ELR (cell line): ENCODE results near the gene ABHD2.
"Not testable (repeated sequence)": the region's sequence is repeated elsewhere in the genome, so short reads cannot be mapped to it uniquely, and the experiment has no call there.

Experiments
- DNase-seq: peaks from one replicate; pipeline ENCODE4 v3.0.0-alpha.2; 2015; ENCODE audit warnings: low read depth

Gene ABHD2

DNA sequence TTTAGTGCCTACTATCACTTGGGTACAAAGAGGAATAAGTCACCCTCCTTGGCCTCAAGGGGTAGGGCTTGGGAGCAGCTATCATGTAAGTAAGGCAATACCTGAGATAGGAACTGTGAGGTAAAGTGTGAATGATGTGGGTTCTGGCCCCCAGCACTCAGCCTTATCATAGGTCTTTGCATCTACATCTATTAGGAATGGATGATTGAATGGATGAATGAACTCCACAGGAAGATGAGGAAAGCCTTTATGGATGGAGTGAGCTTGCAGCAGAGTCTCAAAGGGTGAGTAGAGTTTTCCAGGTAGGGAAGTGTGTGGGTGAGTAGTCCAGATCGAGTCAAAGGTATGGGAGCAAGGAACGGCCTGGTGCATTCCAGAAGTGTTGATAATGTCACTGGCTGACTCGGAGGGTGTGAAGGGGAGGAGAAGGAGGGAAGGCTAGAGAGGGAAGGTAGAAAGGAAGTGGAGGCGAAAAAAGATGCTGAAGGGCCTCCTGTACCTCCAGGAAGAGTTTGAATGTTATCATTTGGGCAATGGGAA, 13.1 kb upstream of the ABHD2 start:
- no peak for DNase-seq

DNA sequence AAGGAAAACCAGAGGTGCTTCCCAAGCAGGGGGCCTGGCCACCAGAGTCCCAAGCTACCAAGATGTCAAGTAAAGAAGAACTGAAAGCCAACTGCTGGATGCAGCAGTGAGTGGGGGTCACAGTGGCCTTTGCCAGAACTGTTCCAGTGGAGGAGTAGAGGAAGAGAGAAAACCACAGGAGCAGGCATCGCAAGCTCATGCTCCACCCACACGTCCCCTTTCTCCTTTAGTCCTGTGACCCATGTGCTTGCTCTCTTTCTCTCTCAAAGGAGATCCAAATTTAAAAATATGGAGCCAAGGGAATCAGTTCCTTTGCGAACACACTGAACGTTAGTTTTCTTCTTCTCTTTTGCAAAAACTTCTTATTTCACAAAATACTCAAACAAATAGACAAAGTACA, 12.4 kb upstream of the ABHD2 start:
- DNase-seq: no peak

DNA sequence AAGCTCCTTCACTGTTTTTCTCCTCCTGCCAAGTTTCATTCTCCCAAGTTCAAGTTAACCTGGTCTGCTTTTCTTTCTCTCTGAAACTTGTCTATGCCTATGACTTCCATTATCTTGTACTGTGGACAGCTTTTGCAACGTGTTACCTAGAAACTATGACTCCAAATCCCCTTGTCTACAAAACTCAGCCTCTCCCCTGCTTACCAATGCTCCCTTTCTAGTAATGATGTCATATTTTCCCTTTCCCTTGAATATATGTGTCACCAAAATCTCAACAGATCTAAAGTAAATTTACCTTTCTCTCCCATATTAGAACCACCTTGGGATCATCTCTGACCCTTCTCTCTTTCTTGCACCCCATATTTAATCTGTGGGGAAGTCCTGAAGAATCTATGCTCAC, 10.5 kb upstream of the ABHD2 start:
- no peak for DNase-seq

DNA sequence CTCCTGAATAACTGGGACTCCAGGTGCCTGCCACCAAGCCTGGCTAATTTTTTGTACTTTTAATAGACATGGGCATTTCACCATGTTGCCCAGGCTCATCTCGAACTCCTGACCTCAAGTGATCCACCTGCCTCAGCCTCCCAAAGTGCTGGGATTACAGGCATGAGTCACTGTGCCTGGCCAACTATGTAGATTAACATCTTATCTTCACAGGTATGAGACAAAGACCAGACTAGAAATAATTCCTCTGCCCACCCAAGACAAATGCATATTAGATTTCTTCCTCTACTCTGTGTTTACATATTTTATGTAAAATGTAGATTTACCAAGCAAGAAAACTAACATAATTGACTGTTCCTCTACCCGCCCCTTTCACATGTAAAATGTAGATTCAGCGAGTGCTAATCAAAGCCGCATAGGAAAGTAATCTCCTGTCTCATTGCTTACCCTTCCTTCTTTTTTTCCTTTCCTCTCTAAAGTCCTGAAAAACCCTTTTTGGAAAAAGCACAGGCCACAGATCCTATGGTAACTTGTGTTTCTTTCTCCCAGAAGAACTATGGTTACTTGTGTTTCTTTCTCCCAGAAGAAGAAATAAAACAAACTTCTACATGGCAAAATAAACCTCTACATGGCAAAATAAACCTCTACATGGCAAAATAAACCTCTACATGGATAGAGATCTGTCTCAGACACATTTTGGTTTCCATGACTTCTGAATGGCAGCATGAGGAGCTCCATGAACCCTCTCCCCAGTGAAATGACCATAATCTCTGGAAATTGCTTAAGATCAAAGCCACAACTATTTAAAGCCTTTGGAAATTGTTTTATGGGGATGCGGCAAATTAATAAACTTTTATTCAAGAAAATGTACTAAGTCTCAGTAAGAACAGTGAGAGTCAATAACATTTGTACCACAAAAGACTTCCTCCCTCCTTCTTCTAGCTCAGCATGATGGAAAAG, 9.1 kb upstream of the ABHD2 start:
- DNase-seq: no peak

DNA sequence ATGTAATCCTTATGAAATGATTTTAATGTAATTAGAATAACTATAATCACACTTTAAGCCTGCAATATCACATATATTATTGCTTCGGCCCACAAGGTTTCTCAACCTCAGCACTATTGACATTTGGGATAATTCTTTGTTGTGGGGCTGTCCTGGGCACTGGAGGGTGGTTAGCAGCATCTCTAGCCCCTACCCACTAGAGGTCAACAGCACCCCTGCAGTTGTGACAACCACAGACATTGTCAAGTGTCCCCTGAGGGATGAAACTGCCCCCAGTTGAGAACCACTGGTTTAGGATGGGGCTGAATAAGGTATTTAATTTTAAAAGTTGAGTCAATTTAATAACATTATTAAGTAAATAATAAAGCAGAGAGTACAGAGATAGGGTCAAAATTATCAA, 6.4 kb upstream of the ABHD2 start:
- no peak for DNase-seq

DNA sequence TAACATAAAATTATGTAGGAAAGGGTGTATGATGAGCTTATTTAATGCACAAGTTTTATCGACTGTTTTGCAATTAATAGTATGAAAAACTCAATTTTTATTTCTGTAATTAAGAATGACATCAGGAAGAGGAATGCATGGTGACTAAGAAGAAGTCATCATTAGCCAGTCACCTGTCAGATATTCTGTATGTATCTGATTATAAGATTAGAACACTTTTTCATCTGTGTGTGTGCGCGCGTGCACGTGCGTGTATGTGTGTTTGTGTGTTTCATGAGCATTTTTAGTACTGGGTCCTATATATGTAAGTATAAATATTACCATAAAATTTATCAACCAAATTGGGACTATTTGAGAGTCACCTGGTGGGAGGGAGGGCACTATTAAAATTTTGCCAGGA, 5.0 kb upstream of the ABHD2 start:
- peak; percentile 49 for DNase-seq

DNA sequence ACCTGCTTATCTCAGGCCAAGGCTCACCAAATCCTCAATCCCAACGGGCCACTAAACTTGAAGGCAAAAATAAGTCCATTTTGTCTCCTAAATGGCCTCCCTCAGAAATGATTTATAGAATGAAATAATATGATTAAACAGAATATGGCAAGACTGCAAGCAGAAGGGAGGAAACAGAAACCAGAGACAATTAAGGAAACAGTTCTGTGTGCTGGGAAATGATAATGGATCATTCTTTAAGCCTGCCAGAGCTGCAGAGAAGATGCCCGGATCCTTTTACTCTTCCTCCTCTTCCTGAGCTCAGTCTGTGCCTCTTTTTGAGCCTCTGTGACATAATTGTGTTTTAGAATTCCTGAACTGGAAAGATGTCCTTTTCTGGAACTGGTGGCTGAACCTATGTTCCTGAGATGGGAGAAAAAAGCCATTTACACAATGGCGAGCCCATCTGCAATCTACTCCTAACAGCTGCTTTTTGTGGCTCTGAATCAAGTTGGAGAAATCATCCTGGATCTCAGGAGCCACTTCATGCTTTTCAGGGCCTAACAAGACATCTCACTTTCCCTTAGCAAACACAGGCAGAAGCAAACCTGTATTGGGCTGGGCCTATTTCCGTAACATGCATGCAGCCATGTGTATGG, 2.8 kb upstream of the ABHD2 start:
- DNase-seq: no peak

DNA sequence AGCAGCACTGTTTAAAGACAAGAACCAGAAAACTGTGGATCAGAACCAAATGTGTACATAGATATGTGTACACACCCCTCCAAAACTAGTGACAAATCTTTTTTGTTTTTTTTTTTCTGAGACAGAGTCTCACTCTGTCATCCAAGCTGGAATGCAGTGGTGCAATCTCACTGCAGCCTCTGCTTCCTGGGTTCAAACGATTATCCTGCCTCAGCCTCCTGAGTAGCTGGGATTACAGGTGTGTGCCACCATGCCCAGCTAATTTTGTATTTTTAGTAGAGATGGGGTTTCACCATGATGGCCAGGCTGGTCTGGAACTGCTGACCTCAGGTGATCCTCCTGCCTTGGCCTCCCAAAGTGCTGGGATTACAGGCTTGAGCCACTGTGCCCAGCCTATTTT, 2.3 kb upstream of the ABHD2 start:
- peak; percentile 8 for DNase-seq

DNA sequence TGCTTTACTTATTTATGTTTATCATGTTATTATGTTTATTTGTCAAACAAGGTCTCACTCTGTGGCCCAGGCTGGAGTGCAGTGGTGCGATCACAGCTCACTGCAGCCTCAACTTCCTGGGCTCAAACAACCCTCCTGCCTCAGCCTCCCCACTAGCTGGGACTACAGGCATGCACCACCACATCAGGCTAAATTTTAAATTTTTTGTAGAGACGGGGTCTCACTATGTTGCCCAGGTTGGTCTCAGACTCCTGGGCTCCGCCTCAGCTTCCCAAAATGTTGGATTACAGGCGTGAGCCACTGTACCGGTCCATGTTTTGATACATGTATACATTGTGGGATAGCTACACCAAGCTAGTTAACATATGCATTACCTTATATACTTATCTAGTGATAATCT, 1.9 kb upstream of the ABHD2 start:
- DNase-seq: not testable (repeated sequence)

DNA sequence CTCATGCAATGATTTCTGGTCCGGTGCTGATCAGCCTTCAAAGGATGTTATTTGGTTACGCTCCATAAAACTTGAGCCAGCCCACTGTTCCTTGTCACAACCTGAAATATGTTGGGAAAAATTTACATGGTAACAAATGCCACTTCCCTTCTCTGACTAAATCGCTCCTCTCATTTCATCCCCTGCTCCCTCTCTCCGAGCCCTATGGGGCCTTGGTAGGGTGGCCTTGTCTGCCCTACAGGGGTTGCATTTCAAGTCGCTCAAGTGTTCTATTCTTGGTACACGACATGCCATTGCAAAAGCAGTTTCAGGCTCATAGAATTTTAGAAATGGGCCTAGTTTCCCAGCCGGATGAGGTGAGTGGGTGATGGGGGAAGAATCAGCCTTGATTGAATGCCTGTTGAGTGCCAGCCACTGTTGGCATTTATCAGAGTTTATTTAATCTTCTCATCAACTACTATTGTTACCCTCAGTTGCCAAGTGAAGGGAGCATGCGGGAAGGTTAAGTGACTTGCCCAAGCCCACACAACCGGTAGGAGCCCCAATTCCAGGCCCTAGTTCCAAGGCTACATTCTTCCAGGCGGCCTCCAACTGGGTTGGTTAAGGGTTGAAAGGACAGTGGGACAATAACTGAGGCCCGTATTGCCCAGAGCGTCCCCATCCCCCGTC, 961 bp upstream of the ABHD2 start:
- DNase-seq: no peak

DNA sequence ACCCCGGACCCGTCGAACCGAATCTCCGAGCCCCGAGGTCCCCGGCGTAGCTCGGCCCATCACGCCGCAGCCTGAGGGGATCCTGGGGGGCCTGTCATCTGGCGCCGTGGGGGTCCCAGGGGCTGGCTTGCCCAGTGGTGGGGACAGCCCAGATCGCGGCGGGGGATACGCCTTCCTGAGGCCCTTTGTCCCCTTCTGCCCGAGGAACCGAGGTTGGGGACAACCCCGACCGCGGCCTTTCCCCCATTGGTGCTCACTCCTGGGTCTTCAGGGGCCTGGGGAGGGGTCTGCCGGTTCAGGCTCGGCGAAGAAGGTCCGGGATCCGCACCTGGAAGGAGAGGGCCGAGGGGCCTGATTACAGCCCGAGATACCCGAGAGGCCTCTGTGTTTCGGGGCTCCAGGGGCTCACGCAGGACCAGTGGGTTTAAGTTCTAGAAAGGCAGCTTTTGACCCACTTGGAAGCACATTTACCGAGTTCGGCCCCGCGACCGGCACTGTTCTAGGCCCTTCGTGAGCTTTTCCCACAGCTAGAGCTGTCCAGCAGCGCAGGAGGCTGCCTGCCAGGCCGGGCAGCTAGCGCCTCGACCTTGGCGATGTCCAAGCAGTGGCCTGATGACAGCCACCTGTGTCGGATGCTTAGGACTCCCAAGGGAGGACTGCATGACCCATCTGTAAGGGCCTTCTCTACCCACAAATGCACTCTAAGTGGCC, 504 bp downstream of the ABHD2 start:
- DNase-seq: peak; percentile 34

DNA sequence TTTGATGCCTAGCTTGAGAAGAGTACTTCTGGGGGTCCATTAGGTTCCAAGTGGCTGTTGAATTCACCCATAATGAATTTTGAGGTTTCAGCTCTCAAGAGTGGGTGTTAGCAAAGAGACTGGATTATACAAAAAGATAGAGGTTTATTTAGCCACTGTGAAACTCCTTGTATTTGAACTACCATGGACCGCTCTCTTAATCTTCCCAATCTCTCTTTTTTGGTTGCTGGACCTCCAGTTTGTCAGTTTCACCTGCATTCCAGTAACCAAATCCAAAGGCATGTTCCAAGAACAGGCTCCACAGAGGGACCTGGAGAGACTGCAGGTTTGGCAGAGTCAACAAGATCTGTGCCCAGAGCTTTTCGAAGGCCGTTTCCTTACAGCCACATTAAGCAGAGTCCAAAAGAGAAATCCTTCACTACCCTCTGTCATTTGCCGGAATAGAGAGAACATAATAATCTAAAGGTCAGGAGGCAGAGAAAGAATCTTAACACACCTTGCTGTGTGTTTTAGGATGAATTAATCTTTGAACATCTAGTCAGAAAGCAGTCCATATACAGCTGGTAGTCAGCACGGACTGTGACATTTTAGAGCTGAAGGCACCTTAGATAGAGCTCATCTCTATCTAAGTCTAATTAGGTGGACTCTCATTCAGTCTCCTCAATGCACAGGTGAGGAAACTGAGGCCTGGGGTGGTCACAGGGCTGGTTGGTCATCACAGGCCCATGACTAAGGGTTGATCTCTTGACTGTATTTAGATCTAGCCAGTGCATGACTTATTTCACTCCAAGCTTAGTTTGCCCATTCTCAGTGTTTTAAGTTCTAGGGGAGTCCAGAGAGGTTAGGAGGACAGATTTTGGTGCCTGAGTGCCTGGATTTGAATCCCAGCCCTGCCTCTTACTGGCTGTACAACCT, 1.3 kb downstream of the ABHD2 start:
- peak; percentile 27 for DNase-seq

DNA sequence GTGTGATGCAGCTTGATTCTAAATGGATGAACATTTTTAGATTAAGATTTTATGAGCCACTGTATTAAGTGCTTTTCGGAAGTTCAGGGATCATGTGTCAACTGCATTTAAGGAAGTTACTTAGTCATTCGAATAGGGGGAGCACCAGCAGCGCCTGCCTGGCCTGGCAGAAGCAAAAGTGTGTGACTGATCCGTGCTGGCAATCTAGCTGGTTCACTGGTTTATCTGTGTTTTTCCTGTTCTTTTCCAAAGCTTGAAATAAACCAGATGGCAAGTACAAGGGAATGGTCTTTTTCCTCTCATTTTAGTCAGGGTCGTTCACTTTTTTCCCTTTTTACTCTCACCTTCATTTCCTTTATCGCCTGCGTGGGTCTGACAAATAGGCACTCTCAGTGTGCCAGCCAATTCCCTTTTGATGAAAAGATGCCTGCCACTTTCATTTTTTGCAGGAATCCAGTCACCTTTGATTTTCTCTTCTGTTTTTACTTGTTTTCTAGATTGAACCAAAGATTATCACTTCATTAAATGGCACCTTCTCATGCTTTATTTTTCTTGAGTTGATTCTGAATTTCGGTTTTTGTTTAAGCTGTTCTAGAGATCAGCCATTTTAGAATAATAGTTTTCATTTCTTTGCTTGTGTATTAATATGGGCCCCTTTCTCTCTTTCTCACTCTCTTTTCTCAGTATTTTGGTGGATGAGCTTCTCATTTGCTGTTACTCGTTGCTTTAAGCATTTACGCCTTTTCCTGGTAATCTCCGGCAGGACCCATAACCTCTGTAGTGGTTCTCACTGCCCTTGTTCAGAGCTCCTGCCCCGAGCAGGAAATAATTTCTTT, 2.8 kb downstream of the ABHD2 start:
- peak; percentile 81 for DNase-seq

DNA sequence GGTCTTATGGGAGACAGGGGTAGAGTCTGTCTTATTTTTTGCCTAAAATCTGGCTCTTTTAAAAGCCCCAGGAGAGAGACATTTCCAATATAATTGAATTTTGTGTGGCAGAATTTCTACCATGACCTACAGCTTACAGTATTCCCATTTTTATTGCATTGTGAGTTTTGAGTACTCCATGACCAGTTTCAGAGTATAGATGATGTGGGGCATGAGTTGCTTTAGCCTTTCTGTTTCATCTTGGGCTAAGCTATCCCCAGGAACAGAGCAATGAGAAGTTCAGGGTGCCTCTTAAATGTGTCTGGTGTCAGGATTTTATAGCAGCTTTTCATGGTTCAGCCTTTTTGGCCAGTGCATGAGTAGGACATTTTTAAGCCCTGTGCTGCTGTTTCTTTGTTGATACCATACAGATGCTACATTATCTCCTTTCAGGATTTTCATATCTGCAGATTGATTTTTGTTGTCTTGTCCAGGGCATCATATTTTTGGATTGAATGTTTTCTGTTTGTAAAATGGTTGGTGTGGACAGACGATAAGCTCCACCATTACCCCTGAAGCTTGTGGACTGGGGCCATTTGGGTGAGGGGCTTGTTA, 3.5 kb downstream of the ABHD2 start:
- DNase-seq: no peak

DNA sequence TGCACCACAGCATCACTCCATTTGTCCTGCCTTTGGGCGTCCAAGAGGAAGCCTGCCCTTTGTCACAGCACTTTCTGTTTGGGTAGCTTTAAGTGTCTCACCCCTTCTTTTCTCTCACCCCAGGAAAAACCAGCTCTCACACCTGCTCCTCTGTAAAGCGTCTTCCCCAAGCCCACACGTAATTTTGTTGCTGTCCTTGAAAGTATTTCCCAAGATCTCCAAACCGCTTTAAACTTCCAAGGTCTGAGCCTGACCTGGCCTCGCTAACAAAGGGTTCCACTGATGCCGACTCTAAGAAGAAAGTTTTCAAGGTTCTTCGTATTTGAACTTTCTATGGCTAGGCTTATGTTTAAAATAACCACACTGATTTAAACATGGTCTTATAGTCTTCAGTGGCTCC, 5.3 kb downstream of the ABHD2 start:
- DNase-seq: no peak

DNA sequence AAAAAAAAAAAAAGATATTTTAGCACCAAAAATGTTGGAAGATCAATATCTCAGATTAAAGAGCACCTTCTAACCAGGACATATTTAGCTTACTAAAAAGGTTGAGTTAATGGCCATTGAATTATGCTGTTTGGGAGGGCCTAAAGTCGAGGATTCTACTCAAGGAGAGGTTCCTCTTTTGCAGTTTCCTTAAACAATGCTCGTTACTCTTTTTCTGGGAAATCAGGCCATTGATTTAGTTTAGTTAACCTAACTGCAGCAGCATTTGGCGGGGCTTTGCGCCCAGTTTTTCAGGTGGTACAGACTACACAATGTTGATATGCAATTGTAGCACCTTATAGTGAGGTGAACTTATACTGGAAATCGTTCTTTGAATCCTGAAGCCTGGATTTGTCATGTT, 6.8 kb downstream of the ABHD2 start:
- DNase-seq: no peak

DNA sequence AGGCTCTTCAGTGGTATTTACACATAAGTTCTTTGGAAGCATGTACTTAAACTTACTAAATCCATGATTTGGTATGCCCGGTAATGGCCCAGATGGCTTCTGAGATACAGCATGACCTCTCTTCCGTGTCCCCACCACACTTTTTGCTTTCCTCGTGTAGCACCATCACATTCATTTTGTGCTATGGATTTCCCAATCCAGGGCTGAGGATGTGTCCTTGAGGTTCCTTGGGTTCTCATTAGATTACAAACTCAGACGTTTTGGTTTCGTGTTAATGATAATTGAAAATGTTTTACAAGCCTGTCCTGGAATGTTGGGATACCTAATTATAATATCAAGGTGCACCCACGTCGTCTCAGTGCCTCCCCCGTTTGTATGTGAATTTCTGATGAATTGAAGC, 7.3 kb downstream of the ABHD2 start:
- no peak for DNase-seq

DNA sequence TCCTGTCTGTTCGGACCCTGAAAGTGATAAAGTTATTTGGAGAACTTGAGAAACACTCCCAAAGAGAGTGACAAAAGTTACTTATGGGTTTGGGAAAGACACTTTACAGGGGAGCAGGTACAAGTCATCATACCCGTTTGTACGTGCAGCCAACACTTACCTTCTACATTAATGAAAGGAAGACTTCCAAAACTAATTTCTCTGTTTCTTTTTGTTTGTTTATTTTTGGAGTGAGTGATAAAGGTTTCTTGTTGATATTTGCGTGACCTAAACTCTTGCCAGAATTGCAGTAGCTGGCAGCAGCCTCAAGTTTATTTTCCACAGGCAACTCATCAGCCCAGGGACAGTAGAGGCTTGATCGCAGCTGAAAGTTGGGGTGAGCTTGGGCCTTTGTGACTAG, 8.4 kb downstream of the ABHD2 start:
- no peak for DNase-seq

DNA sequence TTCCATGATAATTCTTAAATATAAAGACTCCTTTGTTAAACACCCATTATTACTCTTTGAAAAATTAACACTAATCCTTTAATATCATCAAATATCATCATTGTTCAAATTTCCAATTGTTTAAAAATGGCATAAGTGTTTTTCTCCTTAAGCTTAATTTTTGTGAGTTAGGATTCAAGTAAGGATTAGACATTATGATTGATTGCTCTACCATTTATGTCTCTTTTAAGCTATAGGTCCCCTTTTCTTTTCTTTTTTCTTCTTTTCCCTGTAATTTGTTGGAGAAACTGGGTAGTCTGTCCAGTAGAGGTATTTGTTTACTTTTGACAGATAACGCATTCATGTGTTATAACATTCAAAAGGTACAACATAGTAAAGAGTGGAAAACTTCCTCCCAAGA, 9.1 kb downstream of the ABHD2 start:
- no peak for DNase-seq

DNA sequence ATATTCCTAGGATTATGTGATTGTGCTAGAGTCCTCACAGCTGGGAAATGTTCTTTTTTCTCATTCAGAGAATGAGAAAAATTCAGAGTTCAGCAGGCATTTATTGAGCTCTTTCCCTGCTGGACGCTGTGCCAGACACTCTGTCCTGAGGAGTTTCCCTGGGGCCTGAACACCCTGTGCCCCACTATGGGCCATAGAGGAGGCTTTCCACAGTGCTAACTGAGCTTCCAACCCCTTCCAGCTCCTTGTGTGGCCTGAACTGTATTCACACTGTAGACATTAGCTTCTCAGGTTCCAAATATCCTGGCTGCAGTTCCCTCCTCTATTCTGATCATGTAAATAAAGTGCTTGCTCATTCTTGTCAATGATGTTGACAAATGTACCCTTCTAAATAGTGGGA, 10.0 kb downstream of the ABHD2 start:
- no peak for DNase-seq
